Vagina (tissue), 2 donors: Measurements from ENCODE around the gene TSPAN9.

Source experiments
- CTCF ChIP-seq, 3 experiments: fragments of 450-650 bp in 2 of 3; fragments of 200-600 bp in 1 of 3; sonication (generic) in 1 of 3; IDR thresholded peaks; one replicate each; pipeline ENCODE4 v1.5.1; 2017 to 2019; ENCODE audit warnings: antibody characterized with exemption in 3 of 3, mild to moderate bottlenecking in 2 of 3, moderate library complexity in 2 of 3
- POLR2AphosphoS5 ChIP-seq, 2 donors: sonication (generic); formaldehyde crosslinking; IDR thresholded peaks; one replicate each; pipeline ENCODE4 v1.9.0; 2017; ENCODE audit warnings: antibody characterized with exemption in 2 of 2, mild to moderate bottlenecking in 2 of 2, low read depth in 1 of 2; ENCODE audit not compliant: insufficient read depth in 1 of 2

GRCh38 chr12:3122841-3123678 lies 45.9 kb downstream of the TSPAN9 start:
- TF ChIP-seq CTCF (IDR thresholded peaks at IDR 0.05): peak in 1 of 3 experiments; percentile 9
- TF ChIP-seq POLR2AphosphoS5 (IDR thresholded peaks at IDR 0.05; ENCODE audit: insufficient read depth in 1 of 2, low read depth in 1 of 2): peak; percentile 54 to 81
